ENCODE data around the gene ITSN1.

Gene ITSN1

DNA sequence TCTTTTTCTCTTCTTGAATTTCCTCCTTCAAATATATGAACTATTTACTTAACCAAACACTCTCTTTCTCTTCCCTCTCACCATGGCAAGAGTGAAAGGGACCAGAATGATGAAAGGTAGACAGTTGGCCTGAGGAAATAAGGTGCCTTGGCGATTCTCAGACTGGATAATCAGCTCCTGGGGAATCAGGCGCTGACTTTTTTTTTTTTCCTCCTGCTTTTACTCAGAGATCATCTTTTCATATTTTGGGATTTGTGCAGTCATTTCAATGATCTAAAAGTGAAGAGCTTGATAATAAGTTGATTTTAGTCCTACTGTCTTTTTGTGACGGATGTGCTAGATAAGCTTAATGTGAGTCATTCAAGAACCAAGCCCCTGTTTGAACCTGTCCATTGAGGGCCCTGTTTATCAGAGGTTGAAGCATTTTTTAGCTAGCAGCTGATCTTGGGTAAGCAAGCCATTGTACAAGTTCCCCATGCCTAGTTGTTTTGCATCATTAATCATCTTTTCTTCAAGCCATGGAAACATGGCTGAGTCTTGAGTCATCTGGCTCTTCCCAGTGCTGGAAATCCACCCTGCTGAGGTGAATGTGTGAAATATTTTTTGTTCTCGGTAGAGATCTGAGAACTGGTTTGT, 40.8 kb downstream of the ITSN1 start:
- Histone ChIP-seq H3K36me3 (ENCODE audit: control insufficient read depth, insufficient read depth, low read length) (no peaks in the 10 kb centered on the region), H3K4me1 (ENCODE audit: control insufficient read depth, insufficient read depth, low read length) (peaks cover 58% of the 10 kb centered on the region), H3K27me3 (ENCODE audit: control insufficient read depth, insufficient read depth, low read length) (no peaks in the 10 kb centered on the region), H3K27ac (ENCODE audit: low read depth, low read length) (peak overlapping the region; percentile 85), H3K9me3 (ENCODE audit: control insufficient read depth, insufficient read depth, low read depth, low read length) (no peaks in the 10 kb centered on the region), H3K4me3 (ENCODE audit: low read depth, low read length) (peak overlapping the region; percentile 48; the same call in 1 of the 2 replicates), H3K9ac (ENCODE audit: low read length) (peak overlapping the region; percentile 29)

DNA sequence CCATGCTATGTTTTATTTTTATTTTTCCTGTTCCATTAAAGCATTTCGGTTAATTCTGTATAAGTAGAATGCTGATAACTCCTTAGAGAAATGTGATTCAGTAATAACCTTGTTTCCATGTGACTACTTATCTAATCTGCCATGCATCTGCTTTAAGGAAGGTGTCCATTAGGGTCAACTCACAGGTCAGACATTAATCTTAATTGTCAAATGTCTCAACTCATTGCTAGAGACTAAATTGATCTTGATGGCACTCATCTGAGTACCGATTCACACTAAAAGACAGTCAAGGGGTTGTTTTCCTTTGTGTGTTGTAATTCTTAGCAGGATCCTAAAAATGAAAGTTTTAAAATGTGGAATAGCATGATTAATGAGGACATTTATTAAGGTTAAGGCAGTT, 41.8 kb downstream of the ITSN1 start:
- H3K27ac ChIP-seq (ENCODE audit: low read depth, low read length): peak overlapping the region; percentile 85
- H3K9ac ChIP-seq (ENCODE audit: low read length): peak overlapping the region; percentile 63

DNA sequence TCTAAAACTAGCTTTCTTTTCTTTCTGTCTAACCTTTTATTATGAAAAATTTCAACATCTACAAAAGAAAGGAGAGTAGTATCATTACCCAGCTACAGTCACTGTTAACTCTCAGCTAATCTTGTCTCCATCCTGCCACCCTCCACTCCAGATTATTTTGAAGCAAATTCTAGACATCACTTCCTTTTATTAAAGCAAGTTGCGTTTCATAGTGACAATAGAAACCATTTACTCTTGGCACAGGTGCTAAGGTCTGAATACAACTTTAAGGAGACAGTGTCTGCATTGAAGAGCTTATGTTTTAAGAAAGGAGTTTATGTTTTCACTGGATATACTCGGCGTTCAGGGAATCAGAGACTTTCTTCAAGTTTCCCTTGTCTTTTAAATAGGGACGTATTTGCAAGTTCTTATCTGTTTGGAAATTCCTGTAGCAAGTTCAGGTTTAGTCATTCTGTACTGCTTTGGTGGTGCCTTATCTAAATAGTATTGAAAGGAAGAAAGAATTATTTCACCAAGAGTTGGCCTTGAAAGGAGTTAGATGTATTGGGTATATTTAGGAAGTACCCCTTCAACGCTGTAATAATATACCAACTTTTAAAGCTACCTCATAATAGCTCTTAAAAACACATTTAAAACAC, 42.7 kb downstream of the ITSN1 start:
- H3K9me3 ChIP-seq (ENCODE audit: control insufficient read depth, insufficient read depth, low read depth, low read length): no peaks in the 10 kb centered on the region
- H3K9ac ChIP-seq (ENCODE audit: low read length): peak overlapping the region; percentile 63
- peak overlapping the region; percentile 48 for H3K4me3 ChIP-seq (ENCODE audit: low read depth, low read length)
- peak overlapping the region; percentile 85 for H3K27ac ChIP-seq (ENCODE audit: low read depth, low read length)
- no peaks in the 10 kb centered on the region for H3K27me3 ChIP-seq (ENCODE audit: control insufficient read depth, insufficient read depth, low read length)
- peaks cover 57% of the 10 kb centered on the region for H3K4me1 ChIP-seq (ENCODE audit: control insufficient read depth, insufficient read depth, low read length)
- H3K36me3 ChIP-seq (ENCODE audit: control insufficient read depth, insufficient read depth, low read length): no peaks in the 10 kb centered on the region

More for the DNA sequence above, 41.8 kb downstream of the ITSN1 start:
- no peaks in the 10 kb centered on the region for H3K36me3 ChIP-seq (ENCODE audit: control insufficient read depth, insufficient read depth, low read length)
- H3K4me3 ChIP-seq (ENCODE audit: low read depth, low read length): peak overlapping the region; percentile 48
- peaks cover 57% of the 10 kb centered on the region for H3K4me1 ChIP-seq (ENCODE audit: control insufficient read depth, insufficient read depth, low read length)
- H3K27me3 ChIP-seq (ENCODE audit: control insufficient read depth, insufficient read depth, low read length): no peaks in the 10 kb centered on the region
- H3K9me3 ChIP-seq (ENCODE audit: control insufficient read depth, insufficient read depth, low read depth, low read length): no peaks in the 10 kb centered on the region

DNA sequence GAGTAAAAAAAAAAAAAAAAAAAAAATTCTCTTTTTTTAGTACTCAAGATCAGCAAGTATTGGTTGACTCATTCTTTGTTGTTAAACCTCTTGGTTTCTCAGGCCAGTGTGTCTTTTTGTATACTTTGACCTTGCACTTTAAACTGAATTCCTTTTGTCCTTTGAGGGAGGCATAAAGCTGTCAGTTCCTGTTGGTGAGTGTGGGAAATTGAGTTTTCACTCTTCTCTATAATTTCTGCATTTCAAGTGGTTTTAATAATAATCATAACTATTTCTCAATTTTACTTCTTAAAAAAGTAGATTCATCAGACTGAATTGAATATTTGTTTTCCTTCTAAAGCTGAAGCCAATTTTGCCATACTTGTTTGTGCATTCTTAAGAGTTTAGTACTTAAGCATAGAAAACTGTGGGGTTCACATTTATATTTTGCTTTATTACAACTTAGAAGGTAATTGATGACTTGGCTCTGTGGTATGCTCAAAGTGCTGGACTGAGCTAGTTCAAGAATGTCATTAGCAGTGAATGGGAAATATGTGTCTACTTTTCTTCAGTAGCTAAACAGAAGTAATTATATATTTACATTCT, 43.4 kb downstream of the ITSN1 start:
- H3K4me1 ChIP-seq (ENCODE audit: control insufficient read depth, insufficient read depth, low read length): peaks cover 58% of the 10 kb centered on the region
- H3K36me3 ChIP-seq (ENCODE audit: control insufficient read depth, insufficient read depth, low read length): no peaks in the 10 kb centered on the region
- H3K27ac ChIP-seq (ENCODE audit: low read depth, low read length): peak overlapping the region; percentile 85
- H3K9ac ChIP-seq (ENCODE audit: low read length): peak overlapping the region; percentile 27
- H3K4me3 ChIP-seq (ENCODE audit: low read depth, low read length): peak overlapping the region; percentile 48
- no peaks in the 10 kb centered on the region for H3K9me3 ChIP-seq (ENCODE audit: control insufficient read depth, insufficient read depth, low read depth, low read length)
- H3K27me3 ChIP-seq (ENCODE audit: control insufficient read depth, insufficient read depth, low read length): no peaks in the 10 kb centered on the region

DNA sequence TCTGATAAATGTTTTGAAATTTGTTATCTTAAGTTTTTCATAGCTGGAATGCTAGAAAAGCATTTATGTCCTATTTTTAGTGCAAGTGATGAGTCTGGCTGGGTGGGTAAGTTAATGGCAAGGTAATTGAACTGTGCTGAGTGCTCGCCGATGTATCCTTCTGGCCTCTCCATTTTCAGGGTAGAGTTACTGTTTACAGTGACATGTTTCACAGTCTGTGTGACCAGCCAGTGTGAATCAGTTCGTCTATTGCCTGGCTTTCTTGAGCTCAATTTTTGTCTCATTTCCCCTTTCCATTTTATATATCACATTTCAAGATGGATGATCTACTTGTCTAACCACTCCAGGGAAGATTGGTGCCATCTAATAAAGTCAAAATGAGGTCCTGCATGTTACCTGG, 44.1 kb downstream of the ITSN1 start:
- Histone ChIP-seq H3K27ac (ENCODE audit: low read depth, low read length) (peak overlapping the region; percentile 85), H3K4me3 (ENCODE audit: low read depth, low read length) (peak overlapping the region; percentile 19; the same call in 1 of the 2 replicates), H3K4me1 (ENCODE audit: control insufficient read depth, insufficient read depth, low read length) (peaks cover 65% of the 10 kb centered on the region), H3K9ac (ENCODE audit: low read length) (no peak overlapping the region), H3K9me3 (ENCODE audit: control insufficient read depth, insufficient read depth, low read depth, low read length) (no peaks in the 10 kb centered on the region), H3K36me3 (ENCODE audit: control insufficient read depth, insufficient read depth, low read length) (no peaks in the 10 kb centered on the region), H3K27me3 (ENCODE audit: control insufficient read depth, insufficient read depth, low read length) (no peaks in the 10 kb centered on the region)

DNA sequence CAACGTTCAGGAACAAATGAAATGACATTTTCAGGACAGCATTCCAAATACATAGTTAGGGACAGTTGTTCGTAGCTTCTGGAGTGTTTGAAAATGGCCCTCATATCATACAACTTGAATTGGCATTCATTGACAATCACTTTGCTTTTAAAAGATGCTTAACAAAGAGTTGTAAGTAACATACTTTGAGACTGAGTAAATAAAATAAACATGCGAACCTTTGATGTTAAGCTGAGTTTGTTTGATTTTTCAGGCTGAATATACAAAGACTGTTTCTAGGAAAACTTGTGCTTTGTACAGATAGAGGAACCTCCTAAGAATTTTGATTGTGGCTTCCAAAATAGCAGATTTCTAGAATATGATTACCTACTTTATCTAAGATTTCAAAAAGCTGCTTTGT, 45.3 kb downstream of the ITSN1 start:
- Histone ChIP-seq H3K36me3 (ENCODE audit: control insufficient read depth, insufficient read depth, low read length) (no peaks in the 10 kb centered on the region), H3K9ac (ENCODE audit: low read length) (no peak overlapping the region), H3K4me3 (ENCODE audit: low read depth, low read length) (no peak overlapping the region), H3K27ac (ENCODE audit: low read depth, low read length) (no peak overlapping the region), H3K4me1 (ENCODE audit: control insufficient read depth, insufficient read depth, low read length) (peaks cover 75% of the 10 kb centered on the region), H3K27me3 (ENCODE audit: control insufficient read depth, insufficient read depth, low read length) (no peaks in the 10 kb centered on the region), H3K9me3 (ENCODE audit: control insufficient read depth, insufficient read depth, low read depth, low read length) (no peaks in the 10 kb centered on the region)

DNA sequence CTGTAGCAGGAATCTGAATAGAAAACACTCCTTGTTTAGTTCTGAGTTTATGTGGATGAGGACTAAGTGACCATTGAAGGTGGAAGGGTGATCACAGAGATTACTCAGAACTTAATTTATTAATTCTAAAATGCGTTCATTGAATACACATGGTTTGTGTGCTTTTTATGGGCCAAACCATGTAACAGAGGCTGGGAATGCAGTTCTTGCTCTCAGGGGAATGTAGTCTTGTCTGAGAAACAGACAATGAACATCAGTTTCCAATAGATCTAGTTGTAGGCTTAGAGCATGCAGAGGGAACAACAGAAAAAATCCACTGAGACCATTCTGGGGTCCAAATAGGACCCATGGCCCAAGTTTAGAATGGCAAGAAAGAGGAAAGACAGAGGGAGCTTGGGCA, 46.1 kb downstream of the ITSN1 start:
- Histone ChIP-seq H3K27me3 (ENCODE audit: control insufficient read depth, insufficient read depth, low read length) (no peaks in the 10 kb centered on the region), H3K27ac (ENCODE audit: low read depth, low read length) (no peak overlapping the region), H3K36me3 (ENCODE audit: control insufficient read depth, insufficient read depth, low read length) (no peaks in the 10 kb centered on the region), H3K9me3 (ENCODE audit: control insufficient read depth, insufficient read depth, low read depth, low read length) (no peaks in the 10 kb centered on the region), H3K9ac (ENCODE audit: low read length) (no peak overlapping the region), H3K4me1 (ENCODE audit: control insufficient read depth, insufficient read depth, low read length) (peaks cover 69% of the 10 kb centered on the region), H3K4me3 (ENCODE audit: low read depth, low read length) (no peak overlapping the region)

DNA sequence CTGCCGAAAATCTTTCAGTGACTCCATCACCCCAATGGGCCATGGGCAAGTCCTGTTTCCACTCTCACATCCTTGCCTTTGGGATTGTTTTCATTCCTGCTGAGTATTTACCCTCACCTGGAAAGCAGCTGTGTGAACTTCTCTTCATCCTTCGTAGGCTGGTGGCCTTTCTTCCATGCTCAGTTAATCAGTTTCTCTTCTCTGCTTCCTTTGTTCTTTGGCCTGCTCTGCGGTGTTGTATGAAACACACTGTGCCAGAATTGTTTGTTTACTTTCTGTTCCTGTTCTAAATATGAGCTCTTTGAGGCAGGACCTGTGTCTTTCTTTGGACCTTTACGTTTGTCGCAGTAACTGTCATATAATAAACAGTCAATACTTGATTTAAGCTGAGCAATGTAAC, 48.6 kb downstream of the ITSN1 start:
- H3K27me3 ChIP-seq (ENCODE audit: control insufficient read depth, insufficient read depth, low read length): no peaks in the 10 kb centered on the region
- no peaks in the 10 kb centered on the region for H3K36me3 ChIP-seq (ENCODE audit: control insufficient read depth, insufficient read depth, low read length)
- no peak overlapping the region for H3K4me3 ChIP-seq (ENCODE audit: low read depth, low read length)
- H3K4me1 ChIP-seq (ENCODE audit: control insufficient read depth, insufficient read depth, low read length): peaks cover 56% of the 10 kb centered on the region
- H3K9me3 ChIP-seq (ENCODE audit: control insufficient read depth, insufficient read depth, low read depth, low read length): no peaks in the 10 kb centered on the region
- no peak overlapping the region for H3K9ac ChIP-seq (ENCODE audit: low read length)
- H3K27ac ChIP-seq (ENCODE audit: low read depth, low read length): no peak overlapping the region

DNA sequence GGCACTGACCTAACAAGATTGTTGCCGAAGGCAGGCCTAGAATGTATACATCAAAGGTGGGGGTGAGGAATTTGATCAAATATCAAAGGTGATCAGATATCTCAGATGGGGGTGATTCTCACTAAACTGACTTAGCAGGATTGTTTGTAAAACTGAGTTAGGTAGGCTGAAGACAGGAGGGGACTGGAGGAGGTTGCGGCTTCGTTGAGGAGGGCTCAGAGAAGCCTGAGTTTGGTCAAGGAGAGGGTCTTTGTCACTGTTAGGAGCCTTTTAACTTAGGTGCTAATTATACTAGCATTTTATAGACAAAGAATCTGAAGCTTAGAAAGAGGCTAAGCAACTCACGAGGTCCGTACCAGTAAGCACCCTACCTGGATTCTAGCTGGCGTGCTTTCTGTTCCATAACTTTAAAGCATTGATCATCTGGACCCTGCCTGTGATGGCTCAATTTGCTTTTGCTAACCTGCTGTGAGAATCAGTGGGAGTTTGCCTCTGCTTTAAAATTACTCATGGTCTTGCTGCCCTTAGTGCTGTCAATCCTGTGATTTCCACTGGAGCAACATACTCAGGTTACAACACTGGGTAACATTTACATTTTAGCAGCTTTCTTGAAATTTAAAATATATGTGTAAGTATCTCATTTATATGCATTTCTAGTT, 49.8 kb downstream of the ITSN1 start:
- H3K9ac ChIP-seq (ENCODE audit: low read length): no peak overlapping the region
- H3K27ac ChIP-seq (ENCODE audit: low read depth, low read length): no peak overlapping the region
- H3K4me3 ChIP-seq (ENCODE audit: low read depth, low read length): no peak overlapping the region
- H3K4me1 ChIP-seq (ENCODE audit: control insufficient read depth, insufficient read depth, low read length): peaks cover 53% of the 10 kb centered on the region
- H3K9me3 ChIP-seq (ENCODE audit: control insufficient read depth, insufficient read depth, low read depth, low read length): no peaks in the 10 kb centered on the region
- H3K36me3 ChIP-seq (ENCODE audit: control insufficient read depth, insufficient read depth, low read length): no peaks in the 10 kb centered on the region
- no peaks in the 10 kb centered on the region for H3K27me3 ChIP-seq (ENCODE audit: control insufficient read depth, insufficient read depth, low read length)

DNA sequence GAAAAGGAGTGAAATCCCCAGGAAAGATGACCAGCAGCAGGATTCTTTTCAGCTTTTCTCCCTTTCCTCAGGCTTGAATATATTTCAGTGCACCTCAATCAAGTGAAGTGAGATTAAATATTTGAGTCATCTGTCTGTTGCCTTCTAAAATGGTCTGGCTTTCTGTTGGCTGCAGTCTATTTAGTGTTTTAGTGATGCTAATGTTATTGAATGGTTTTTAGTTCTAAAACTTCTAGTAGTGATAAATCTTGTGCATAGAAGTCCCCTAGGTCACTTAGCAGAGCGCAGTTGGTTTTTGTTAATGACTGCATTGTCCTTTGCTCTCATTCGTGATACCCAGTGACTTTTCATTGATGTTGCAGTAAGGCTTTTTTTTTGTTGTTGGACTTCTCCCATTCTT, 53.5 kb downstream of the ITSN1 start:
- no peak overlapping the region for H3K9ac ChIP-seq (ENCODE audit: low read length)
- no peaks in the 10 kb centered on the region for H3K9me3 ChIP-seq (ENCODE audit: control insufficient read depth, insufficient read depth, low read depth, low read length)
- no peaks in the 10 kb centered on the region for H3K27me3 ChIP-seq (ENCODE audit: control insufficient read depth, insufficient read depth, low read length)
- H3K4me1 ChIP-seq (ENCODE audit: control insufficient read depth, insufficient read depth, low read length): peaks cover 45% of the 10 kb centered on the region
- no peaks in the 10 kb centered on the region for H3K36me3 ChIP-seq (ENCODE audit: control insufficient read depth, insufficient read depth, low read length)
- no peak overlapping the region for H3K27ac ChIP-seq (ENCODE audit: low read depth, low read length)
- no peak overlapping the region for H3K4me3 ChIP-seq (ENCODE audit: low read depth, low read length)

DNA sequence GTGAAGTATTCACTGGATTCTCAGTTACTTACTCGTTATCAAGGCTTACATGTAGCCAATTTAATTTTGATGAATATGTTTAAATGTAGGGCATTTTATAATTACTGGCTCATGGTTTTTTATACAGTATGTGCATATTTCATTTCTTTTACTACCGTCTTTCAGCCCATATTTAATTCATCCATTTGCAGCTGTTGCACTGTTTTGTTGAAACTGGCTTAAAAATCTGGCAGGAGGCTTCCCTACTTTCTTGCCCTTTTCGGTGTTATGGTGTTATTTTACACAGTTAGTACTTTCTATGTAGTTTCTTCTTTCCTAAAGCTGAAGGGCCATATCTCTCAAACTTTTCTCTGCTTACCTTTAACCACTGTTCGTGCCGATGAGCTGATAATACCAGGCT, 54.2 kb downstream of the ITSN1 start:
- H3K36me3 ChIP-seq (ENCODE audit: control insufficient read depth, insufficient read depth, low read length): no peaks in the 10 kb centered on the region
- H3K9ac ChIP-seq (ENCODE audit: low read length): no peak overlapping the region
- no peak overlapping the region for H3K4me3 ChIP-seq (ENCODE audit: low read depth, low read length)
- H3K4me1 ChIP-seq (ENCODE audit: control insufficient read depth, insufficient read depth, low read length): peaks cover 38% of the 10 kb centered on the region
- no peak overlapping the region for H3K27ac ChIP-seq (ENCODE audit: low read depth, low read length)
- H3K27me3 ChIP-seq (ENCODE audit: control insufficient read depth, insufficient read depth, low read length): no peaks in the 10 kb centered on the region
- no peaks in the 10 kb centered on the region for H3K9me3 ChIP-seq (ENCODE audit: control insufficient read depth, insufficient read depth, low read depth, low read length)

All from HUES6 (cell line).